GM04503 (cell line): ENCODE measurements around the gene EIF3M.
"Not testable (repeated sequence)": the region's sequence is repeated elsewhere in the genome, so short reads cannot be mapped to it uniquely, and the experiment has no call there.

Experiments used
- DNase-seq: peaks from one replicate; pipeline ENCODE4 v3.0.0-alpha.2; 2012; ENCODE audit warnings: low read depth

Gene EIF3M

DNA sequence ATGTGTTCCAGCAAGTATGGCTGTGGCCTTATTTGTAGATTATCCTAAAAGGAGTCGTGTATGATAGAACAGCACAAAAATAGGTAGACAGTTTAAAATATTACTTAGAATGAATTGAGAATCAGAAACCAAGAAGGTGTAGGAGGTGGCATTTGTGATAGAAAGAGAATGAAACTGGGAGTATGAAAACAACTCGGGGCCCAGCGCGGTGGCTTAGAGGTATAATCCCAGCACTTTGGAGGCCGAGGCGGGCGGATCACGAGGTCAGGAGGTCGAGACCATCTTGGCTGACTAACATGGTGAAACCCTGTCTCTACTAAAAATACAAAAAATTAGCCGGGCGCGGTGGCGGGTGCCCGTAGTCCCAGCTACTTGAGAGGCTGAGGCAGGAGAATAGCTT is 12.5 kb downstream of the EIF3M start:
- DNase-seq: not testable (repeated sequence)

DNA sequence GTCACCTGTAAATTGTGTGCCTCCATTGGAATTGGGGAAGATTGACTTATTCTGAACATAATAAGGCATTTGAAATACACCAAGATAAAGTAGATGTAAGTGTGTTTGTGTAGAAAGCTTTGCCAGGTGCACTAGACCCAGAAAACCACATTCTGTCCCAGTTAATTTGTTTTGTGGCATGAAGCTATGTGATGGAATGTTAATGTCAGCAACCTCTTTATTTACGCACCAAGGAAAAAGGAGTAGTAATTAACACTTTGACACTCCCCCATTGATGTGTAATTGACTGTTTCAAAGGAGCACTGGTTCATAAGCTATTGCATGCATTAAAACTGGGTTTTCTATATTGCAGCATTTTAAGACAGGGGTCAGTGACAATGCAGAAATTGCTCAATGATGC is 14.3 kb downstream of the EIF3M start:
- no peak for DNase-seq

DNA sequence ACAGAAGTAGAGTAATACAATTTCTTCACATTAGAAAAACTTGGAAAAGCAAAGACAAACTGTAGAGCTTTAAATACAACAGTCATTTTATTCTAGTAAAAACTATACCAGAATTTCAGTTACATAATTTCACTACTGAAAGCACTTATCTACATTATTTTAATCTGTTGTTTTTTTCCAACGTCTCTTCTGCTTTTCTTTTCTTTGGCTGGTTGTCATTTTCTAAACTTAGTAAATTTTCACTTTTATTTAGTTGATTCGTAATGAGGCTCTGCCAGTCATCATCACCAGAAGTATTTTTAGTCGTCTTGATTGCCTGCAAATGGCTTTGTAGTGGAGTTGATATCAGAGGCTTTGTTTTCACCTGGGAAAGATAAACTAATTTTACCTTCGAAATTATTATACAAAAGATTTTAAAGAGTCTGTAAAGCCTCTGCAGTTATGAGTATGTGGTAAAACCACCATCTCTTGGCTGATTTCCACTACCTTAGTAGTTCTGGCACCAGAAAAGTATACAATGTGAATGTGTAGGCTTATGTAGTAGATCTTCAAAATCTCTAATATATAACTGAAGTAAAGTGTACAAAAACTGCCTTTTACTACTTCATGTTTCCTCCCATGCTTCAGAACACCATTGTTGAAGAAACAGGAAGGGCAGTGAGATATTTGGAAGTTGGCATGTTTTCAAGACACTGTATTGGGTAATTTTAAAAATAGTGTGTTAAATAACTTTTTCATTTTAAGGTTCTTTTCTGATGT is 19.2 kb downstream of the EIF3M start:
- DNase-seq: no peak

DNA sequence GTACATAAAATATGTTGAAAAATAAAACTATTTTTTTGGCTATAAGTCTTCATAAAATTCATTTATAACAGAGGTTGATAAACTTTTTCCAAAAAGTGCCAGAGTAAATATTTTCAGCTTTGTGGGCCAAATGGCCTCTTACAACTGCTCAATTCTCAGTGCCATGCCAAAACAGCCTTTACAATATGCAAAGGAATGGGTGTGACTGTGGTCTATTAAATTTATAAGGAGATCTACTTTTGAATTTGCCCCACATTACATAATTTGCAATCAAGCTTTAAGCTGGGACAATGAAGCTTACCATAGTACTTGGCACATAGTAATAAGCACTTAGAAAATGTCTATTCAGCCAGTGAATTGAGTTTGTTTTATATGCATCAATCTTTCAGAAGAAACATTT is 22.6 kb downstream of the EIF3M start:
- DNase-seq: no peak

DNA sequence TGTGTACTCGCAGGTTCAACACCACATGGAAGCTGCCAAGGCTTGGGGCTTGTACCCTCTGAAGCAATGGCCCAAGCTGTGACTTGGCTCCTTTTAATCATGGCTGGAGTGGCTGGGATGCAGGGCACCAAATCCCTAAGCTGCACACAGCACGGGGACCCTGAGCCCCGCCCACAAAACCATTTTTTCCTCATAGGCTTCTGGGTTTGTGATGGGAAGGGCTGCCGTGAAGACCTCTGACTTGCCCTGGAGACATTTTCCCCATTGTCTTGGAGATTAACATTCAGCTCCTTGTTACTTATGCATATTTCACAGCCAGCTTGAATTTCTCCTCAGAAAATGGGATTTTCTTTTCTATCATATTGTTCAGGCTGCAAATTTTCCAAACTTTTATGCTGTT is 25.2 kb downstream of the EIF3M start:
- DNase-seq: not testable (repeated sequence)

DNA sequence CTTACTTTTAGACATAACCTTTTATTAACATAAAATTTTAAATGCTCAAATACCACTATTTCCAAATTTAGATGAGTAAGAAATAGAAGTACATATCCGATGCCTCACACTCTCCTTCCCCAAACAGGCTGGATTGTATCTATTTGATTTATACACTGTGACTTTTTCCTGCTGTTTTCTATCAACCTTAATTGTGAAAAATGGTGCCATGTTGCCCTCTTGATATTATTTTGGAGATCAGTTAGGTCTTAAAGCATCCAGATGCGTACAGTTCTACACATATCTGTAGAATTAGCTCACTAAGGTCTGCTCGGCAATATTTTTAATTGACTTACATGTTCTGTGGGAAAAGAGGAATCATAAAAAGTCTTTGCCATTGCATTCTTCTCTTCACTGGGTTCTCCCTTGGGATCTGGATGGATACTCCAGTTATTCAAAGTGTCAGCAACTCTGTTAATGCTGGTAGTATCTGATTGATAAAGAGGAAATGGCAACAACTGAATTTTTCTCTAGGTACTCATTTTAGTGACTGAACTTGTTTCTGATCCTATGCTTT is 27.2 kb downstream of the EIF3M start:
- DNase-seq: peak; percentile 12

DNA sequence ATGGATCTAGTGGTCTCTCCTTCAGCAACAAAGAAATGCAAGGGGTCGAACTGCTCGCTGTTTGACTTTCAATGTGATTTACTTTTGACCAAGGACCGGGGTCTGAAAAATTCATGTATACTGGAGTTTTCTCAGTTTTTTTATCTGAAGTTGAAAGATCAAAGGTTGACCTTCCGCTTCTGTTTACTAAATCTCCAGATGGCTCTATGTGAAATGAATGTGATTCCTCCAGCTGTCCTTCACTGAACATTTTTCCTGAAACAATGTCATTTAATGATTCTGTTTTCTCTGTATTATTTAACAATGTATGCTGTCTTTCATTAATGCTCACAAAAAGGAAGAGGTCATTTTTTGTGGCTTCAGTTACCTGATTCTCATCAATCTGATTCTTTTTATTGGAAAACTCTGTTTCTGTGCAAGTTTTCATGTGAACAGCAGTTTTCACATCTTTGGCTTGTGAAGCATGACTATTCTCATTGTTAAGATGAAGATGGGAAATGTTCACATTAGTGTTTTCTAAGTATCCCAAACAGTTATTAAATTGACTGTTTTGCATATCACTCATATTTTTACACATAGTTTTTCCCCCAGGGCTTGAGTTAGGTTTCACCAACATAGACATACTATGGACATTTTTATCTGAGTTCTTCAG is 30.0 kb downstream of the EIF3M start:
- DNase-seq: no peak

DNA sequence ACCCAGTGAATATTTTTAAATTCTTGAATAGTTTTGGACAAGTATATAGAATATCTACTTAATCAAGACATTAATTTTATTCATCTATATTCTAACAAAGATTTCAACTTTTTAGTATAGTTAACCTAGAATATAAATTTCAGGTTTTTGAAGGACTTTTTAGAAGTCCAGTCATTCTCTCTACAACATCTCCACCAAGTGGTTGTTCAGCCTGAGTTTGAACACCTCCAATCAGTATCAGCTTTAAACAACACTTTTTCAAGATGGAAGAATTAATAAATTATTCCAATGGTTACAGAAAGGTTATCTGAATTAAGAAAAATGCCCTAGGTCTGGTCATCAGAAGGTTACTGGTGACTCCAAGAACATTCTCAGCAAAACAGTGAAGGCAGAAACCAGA is 31.8 kb downstream of the EIF3M start:
- no peak for DNase-seq

DNA sequence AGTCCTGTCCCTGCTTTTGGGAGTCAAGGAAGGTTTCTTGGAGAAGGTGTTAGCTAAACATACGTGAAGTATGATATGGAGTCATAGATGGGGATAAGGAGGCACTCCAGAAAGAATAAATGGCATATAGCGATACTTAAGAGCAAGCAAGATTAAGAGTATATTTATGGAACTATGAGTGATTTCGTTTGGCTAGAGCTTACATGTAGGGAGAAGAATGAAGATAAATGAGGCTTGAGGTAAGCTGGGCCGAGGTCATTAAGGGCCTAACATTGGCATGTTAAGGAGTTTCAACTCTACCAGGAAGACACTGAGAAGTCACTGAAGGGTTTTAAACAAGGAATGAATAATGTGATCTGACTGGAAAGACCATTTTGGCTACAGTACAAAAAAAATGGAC is 33.3 kb downstream of the EIF3M start:
- DNase-seq: no peak

DNA sequence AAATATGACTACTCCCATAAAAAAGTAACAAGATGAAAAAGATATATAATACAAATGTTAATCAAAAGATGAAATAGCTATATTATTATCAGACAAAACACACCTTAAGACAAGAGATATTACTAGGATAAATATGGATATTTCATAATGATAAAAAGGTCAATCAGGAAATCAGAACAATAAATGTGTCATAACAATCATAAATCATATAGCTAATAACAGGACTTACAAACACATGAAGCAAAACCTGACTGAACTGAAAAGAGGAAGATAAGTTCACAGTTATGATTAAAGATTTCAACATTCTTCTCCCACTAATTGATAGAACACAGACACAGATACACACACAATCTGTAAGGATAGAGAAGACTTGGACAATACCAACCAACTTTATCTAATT is 47.2 kb downstream of the EIF3M start:
- DNase-seq: no peak

DNA sequence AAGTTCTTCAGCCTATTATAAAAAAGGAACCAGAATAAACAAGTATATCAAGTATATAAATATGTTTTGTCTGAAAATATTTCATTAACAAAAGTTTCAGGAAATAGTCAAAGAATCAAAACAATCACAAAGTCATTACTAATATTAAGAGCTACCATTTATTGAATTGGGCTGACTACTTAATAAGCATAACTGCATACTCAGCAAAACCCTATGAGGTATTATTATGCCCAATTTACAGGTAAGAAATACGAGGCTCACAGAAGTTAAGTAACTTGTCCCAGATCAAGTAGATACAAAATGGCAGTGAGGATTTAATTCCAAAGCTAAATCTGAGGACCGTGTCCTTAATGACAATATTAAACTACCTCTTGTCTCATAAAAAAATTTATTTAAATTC is 52.2 kb downstream of the EIF3M start:
- DNase-seq: no peak

DNA sequence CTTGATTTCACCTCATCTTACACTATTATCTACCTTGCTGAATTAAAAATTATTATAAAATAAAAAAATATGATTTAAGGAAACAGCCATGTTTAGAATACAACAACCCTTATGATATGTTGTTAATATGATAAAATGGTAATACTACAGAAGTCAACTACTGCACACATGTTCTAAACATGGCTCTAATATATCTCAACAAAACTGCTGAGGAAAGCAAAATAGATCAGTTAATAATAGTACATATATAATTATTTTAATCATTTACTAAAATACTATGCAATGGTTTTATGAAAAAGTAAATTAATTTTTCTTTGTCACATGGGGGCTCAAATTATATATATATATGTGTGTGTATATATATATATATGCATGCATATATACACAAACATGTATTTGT is 57.7 kb downstream of the EIF3M start:
- no peak for DNase-seq

DNA sequence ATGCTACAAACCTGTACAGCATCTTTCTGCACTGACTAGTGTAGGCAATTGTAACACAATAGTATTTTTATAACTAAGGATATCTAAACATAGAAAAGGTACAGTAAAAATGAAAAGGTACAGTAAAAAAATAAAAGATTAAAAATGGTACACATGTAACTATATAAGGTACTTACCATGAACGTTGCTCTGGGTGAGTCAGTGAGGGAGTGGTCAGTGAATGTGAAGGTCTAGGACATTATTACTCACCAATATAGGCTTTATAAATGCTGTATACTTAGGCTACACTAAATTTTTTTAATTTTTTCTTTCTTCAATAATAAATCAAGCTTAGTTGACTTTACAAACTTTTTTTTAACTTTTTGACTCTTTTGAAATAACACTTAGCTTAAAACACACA is 59.9 kb downstream of the EIF3M start:
- DNase-seq: no peak
